Activated CD4-positive, alpha-beta T cell treated with anti-CD3 and anti-CD28 coated beads, Interleukin-2, amount 50 U/mL, for 1 hour (primary cell): Measurements from ENCODE around the gene NIBAN1.

Source experiments
- DNase-seq: peaks from one replicate; pipeline ENCODE4 v3.0.0-alpha.2; 2020

Gene NIBAN1

DNA sequence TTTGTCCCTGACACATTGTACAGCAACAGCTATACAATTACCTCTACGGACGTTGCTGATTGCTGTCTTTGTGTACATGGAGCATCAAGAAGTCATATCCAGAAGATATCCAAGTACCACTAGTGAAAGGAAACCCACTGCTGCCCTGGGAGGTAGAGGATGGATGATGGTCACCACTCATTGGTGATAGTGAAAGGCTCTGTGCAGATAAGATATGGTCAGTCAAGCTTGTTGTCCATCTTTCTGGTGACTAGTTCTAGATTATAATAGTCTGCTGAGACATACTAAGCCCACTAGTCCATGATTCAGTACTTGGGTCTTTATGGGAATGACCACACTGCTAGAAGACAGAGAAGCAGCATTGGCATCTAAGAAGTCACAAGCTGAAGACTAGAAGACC lies 30.3 kb downstream of the NIBAN1 start:
- DNase-seq = no peak

DNA sequence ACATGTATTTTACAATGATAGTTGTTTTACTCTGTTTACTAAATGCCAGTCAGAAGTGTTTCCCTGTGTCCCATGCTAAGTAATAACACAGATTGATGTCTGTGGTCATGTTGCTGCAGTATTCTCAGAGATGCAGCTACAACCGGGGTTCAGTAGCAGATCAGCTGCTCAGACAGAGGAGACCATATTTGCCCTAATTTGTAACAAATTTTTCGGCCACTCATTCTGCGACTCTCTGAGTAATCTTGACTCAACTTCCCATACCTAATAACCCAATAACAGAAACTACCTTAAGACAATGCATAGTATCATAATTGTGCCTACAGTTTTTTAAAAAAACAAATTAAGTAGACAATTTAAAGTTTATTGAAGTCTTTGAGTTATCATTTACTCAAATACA lies 32.6 kb downstream of the NIBAN1 start:
- no peak for DNase-seq

DNA sequence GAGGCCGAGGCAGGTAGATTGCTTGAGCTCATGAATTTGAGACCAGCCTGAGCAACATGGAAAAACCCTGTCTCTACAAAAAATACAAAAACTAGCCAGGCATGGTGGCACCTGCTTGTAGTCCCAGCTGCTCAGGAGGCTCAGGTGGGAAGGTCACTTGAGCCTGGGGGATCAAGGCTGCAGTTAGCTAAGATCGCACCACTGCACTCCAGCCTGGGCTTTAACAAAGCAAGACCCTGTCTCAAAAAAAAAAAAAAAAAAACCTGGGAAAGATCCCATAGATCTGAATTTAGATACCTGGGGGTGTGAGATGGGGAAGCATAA lies 32.9 kb downstream of the NIBAN1 start:
- DNase-seq = no peak

DNA sequence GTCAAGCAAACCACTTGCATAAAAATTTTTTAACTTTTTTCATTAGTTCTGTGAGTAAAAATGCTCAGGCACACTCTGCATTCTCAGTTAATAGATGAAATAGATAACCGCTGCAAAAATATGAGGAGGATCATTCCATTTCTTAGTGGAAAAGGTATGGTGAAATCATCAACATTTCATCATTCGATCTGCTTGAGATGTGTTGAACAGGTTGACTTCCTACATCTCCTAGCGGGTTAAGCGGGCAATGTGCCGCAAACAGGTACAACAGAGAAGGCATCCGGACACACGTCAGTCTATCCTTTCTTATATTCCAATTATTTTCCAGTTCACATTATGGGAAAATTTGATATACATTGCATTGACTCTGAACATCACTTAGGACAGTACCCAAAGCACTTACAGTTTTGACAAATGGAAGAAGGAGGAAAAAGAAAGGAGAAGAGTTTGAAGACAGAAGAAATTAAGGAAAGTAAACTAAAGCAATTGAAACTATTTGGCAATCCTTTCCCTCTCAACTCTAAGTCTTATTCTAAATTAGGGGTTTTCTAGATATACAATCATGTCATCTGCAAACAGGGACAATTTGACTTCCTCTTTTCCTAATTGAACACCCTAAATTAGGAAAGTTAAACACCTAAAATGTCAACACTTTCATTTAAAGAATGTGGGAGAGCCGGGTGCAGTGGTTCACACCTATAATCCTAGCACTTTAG lies 33.5 kb downstream of the NIBAN1 start:
- DNase-seq = no peak

DNA sequence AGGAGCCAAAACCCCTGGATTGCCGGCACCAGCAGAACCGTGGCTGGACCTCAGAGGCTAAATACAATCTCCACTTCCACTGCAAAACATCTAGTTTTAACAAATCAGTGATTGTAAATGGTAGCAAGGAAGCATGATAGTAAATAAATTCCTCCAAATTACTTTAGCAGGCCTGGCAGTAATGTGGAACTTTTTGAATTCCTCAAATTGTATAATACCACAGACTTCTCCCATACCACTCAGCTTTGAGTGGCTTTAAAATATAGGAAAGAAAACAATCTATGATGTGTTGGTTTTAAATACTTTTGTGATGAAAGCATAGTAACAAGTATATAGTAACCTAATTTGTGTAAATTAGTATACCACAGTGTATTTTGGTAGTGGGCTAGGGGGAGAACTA lies 34.1 kb downstream of the NIBAN1 start:
- no peak for DNase-seq

DNA sequence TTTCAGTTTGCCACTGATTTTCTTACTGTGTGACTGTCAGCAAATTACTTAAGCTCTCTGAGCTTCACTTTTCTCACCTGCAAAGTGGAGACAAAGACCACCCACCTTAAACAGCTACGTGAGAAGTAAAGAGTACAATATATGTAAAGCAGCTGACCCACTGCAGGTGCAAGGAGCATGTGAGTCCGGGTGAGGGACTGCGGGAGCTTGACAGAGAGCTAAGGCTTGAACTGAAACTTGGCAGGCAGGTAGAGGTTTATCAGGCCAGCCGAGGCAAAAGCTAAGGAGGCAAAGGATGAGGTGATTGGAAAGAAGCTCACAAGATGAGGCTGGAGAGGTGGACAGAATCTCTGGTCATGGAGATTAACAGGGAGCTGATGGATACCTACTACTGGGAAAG lies 36.6 kb downstream of the NIBAN1 start:
- no peak for DNase-seq

DNA sequence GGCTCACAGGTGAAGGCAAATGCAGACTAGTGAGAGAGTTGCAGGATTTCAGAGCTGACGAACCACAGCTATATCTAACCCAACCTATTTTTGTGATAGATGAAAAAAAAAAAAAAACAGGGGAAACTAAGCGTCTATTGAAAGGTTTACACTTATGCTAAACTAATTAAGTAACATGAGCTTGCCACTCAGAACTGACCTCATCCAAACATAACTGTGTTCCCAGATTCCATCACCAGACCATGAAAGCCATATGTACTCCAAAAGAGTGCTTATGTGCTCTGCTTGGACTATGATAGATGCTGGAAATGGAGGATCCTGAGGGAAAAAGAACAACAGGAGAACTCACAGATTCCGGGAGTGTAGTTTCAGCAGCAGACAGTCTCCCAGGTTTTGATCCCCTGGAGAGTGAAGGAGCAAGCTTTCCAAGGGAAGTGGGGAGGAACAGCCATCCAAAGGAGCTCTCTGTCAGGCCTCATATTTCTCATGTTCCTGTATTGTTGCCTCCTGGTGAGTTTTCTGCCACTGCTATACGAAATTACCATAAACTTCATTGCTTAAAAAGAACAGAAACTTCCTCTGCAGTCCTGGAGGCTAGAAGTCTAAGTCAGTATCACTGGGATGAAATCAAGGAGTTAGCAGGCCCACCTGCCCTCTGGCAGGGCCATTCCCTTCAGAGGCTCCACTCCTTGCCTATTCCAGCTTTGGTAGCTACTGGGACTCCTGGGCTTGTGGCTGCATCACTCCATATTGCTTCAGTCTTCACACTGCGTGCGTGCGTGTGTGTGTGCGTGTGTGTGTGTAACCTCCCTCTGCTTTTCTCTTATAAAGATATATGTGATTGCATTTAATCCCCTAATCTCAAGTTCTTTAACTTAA lies 38.1 kb downstream of the NIBAN1 start:
- DNase-seq = no peak

DNA sequence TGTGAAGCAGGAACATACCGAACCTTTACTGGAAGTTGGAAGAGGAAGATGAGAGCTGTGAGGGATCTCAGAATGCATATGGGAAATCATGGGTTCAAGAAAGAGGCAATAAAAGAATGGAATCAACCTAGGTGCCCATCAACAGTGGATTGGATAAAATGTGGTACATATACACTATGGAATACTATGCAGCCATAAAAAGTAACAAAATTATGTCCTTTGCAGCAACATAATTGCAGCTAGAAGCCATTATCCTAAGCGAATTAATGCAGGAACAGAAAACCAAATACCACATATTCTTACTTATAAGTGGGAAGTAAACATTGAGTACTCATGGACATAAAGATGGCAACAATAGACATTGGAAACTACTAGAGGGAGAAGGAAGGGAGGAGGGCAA lies 40.4 kb downstream of the NIBAN1 start:
- no peak for DNase-seq

DNA sequence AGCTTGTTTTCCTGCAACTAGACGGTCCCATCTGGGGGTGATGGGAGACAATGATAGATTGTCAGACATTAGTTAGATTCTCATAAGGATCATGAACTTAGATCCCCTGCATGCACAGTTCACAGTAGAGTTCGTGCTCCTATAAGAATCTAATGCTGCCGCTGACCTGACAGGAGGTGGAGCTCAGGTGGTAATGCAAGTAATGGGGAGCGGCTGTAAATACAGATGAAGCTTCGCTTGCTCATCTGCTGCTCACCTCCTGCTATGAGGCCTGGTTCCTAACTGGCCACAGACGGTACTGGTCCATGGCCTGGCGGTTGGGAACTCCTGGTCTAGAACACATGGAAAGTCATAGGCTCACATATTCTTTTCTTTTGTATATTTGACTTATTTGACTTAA lies 42.0 kb downstream of the NIBAN1 start:
- no peak for DNase-seq

DNA sequence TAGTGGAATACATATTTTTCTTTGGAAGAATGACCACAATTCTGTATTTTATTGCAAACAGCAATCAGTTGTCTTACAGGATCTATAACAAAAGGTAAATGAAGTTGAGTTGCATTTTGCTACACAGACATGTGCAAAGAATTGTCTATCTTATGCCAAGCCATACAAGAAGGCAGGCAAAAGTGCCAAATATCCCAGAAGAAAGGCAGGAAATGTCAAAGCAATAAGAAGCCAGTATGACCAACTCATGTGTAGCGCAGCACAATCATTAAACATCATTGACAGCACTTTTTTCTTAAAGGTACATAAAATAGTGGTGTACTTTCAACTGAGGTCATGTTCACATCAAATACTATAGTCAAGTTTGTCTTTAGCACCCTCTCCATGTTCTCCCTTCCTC lies 42.7 kb downstream of the NIBAN1 start:
- no peak for DNase-seq

DNA sequence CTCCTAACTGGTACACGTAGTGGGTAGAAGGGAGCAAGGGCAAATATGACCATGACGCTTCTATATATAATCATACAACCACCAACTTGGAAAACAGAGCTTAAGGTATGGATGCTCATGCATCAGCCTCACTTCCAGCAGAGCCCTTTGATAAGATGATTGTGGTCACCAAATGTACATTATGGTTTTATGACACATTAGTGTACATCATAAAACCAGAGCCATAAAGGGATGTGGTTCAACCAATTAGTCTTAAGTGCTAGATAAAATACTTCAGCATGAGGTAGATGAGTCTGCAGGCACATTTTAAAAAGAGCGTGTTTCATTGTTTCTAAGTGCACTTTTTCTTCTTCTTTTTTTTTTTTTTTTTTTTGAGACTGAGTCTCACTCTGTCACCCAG lies 43.7 kb downstream of the NIBAN1 start:
- DNase-seq = no peak

DNA sequence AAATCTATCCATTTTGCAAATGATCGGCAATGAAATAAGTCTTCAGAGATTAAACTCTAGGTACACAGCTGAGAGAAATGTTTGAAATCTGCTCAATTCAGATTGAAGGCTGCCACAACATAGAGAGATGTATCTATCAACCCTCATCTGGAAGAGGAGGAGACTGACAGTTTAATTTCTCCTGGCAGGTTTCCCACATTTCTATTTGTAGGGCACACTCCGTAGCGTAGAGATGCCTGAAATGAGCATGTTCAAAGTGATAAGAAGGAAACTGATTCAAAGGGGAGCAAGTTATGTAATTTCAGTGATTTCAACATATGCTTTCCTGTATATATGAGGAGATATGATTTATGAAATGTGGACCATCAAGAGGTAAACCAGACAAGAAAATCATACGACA lies 44.1 kb downstream of the NIBAN1 start:
- DNase-seq = no peak

DNA sequence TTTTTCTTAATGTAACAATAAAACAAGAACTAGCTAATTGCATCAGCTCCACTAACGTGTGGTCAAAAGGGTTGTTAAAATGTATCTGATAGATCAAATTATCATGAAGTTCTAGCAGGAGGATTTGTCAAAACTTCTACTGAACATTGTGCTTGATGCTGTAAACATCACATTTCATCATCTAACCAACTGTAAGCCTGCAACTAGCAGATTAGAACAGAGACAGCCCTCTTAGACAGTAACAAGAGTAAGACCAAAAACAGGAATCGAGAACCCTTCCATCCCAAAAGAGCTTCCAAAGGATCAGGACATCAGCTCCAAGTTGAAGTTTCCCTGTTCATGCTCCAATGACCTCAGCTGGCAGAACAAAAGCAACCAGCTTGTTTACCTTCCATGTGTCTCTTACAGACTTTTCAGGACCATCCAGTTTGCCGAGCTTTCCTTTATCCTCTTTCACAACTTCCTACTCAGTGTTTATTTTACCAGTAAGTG lies 44.6 kb downstream of the NIBAN1 start:
- DNase-seq = no peak

DNA sequence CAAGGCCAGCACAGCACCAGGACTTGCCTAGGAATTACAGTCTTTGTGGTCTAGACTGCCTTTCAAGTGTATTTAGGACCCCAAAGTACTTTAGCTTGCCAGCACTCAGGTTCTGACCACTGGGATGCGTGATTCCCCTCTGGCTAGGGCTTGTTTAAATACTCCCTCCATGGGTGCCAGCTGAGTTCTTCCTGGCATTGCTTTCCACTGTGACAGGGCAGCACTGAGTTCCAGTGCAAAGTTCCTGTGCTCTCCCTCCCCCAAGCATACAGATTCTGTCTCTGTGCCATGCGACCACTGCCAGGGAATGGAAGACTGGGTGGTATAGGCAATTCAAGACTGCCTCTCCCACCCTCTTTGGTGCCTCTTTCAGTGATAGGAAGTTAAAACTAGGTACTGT lies 45.9 kb downstream of the NIBAN1 start:
- DNase-seq = no peak
